GM12878 (cell line): ENCODE measurements around the gene DNAJC6. TPM values are rescaled to one million over a fixed set of nuclear protein-coding genes. Genes with fewer than 3 reads are reported as not detected.

Experiments
- ATAC-seq: fragments of 200-7000 bp; cut with Tn5 transposase; 3 replicates; pipeline ENCODE4 v1.9.1; 2020; ENCODE audit warnings: mild to moderate bottlenecking, moderate library complexity
- BruUV-seq: library from RNA; stranded (reverse); fragments of 400-500 nt; replicated peaks from 2 replicates; lab custom pipeline; 2021; lab: Mats Ljungman, UMichigan
- CTCF ChIA-PET: fragments of 300-600 bp; sonication (Branson Sonifier 250); formaldehyde crosslinking; extraction: SDS; loops from one replicate; lab custom pipeline; 2021; ENCODE audit warnings: inconsistent platforms; lab: Yijun Ruan, JAX
- POLR2A ChIA-PET: fragments of 350-600 bp; formaldehyde crosslinking; extraction: SDS; loops from one replicate; lab custom pipeline; 2021; ENCODE audit warnings: inconsistent platforms; lab: Charles Lee
- RAD21 ChIA-PET: fragments of 300-600 bp; sonication (Branson Sonifier 250); formaldehyde crosslinking; loops from one replicate; lab custom pipeline; 2023; ENCODE audit warnings: antibody characterized with exemption; ENCODE audit not compliant: unreplicated experiment; lab: Charles Lee
- SMC1A ChIA-PET: fragments of 300-600 bp; sonication (Branson Sonifier 250); formaldehyde crosslinking; loops from one replicate; lab custom pipeline; 2023; ENCODE audit not compliant: unreplicated experiment, uncharacterized antibody; lab: Charles Lee
- DNase-seq: peaks from one replicate; pipeline ENCODE4 v3.0.0-alpha.2; 2011; ENCODE audit warnings: low read depth, low spot score
- FAIRE-seq: peaks from 3 replicates; lab custom pipeline; 2011; peaks lifted over from hg19 to GRCh38; lab: Jason Lieb, UNC
- H2AFZ ChIP-seq: 2 replicates; pipeline ENCODE4 v1.6.0; 2011; ENCODE audit warnings: low read depth, low read length, control low read depth; ENCODE audit not compliant: control insufficient read depth
- H3K27ac ChIP-seq: 2 replicates; pipeline ENCODE4 v1.5.1; 2011; ENCODE audit warnings: control low read depth; ENCODE audit not compliant: control insufficient read depth, insufficient read depth
- H3K27me3 ChIP-seq, 2 experiments: replicated peaks in 1 of 2; 2 replicates each; pipeline versions ENCODE4 v1.6.0 to v1.6.1; 2011; ENCODE audit warnings: low read length in 1 of 2; ENCODE audit not compliant: control insufficient read depth in 2 of 2, insufficient read depth in 2 of 2
- H3K36me3 ChIP-seq, 2 experiments: 2 replicates each; pipeline ENCODE4 v1.5.1; 2011; ENCODE audit warnings: low read length in 1 of 2; ENCODE audit not compliant: control insufficient read depth in 2 of 2, insufficient read depth in 2 of 2
- H3K4me1 ChIP-seq: 2 replicates; pipeline ENCODE4 v1.6.1; 2011; ENCODE audit warnings: mild to moderate bottlenecking, low read length, moderate library complexity, mixed read lengths; ENCODE audit not compliant: control insufficient read depth, insufficient read depth
- H3K4me2 ChIP-seq: 2 replicates; pipeline ENCODE4 v1.6.0; 2011; ENCODE audit warnings: control low read depth; ENCODE audit not compliant: control insufficient read depth, insufficient read depth
- H3K4me3 ChIP-seq: fragments of 200-600 bp; sonication (generic); 2 replicates; pipeline ENCODE4 v1.5.1; 2016
- H3K79me2 ChIP-seq: 2 replicates; pipeline ENCODE4 v1.6.0; 2011; ENCODE audit warnings: low read length; ENCODE audit not compliant: control insufficient read depth, insufficient read depth
- H3K9ac ChIP-seq: 2 replicates; pipeline ENCODE4 v1.8.0; 2011; ENCODE audit warnings: low read length, control low read depth, mixed read lengths; ENCODE audit not compliant: control insufficient read depth, insufficient read depth
- H3K9me3 ChIP-seq: replicated peaks from 3 replicates; pipeline ENCODE4 v1.5.1; 2011; ENCODE audit warnings: mild to moderate bottlenecking, low read length; ENCODE audit not compliant: control insufficient read depth, insufficient read depth
- H4K20me1 ChIP-seq: 2 replicates; pipeline ENCODE4 v1.6.0; 2011; ENCODE audit not compliant: control insufficient read depth, insufficient read depth
- ETV6 ChIP-seq, 2 experiments: fragments of 450-650 bp in 1 of 2; IDR thresholded peaks in 1 of 2; conservative IDR thresholded peaks in 1 of 2; 2 replicates each; pipeline ENCODE4 v1.6.1; 2014; ENCODE audit warnings: antibody characterized with exemption in 1 of 2, borderline replicate concordance in 1 of 2, low read depth in 1 of 2, mild to moderate bottlenecking in 1 of 2, moderate library complexity in 1 of 2
- PBX3 ChIP-seq: IDR thresholded peaks from 2 replicates; pipeline ENCODE4 v1.6.1; 2011; ENCODE audit warnings: mild to moderate bottlenecking, low read depth, low read length, moderate library complexity; ENCODE audit not compliant: insufficient replicate concordance
- RCOR1 ChIP-seq: conservative IDR thresholded peaks from 2 replicates; pipeline ENCODE4 v1.6.1; 2012; ENCODE audit warnings: low read depth, low read length, improper control_type of control experiment
- SMAD5 ChIP-seq: IDR thresholded peaks from 2 replicates; pipeline ENCODE4 v1.6.1; 2016; ENCODE audit warnings: antibody characterized with exemption, low read depth
- TCF12 ChIP-seq: IDR thresholded peaks from 2 replicates; pipeline ENCODE4 v1.6.1; 2011; ENCODE audit warnings: low read depth, mild to moderate bottlenecking, low read length
- WGBS: methylation state at CpG from one replicate; pipeline ENCODE4 v1.1.6; 2016; ENCODE audit warnings: low lambda C conversion rate; ENCODE audit not compliant: insufficient replicate concordance, insufficient coverage; ENCODE audit errors: missing lambda C conversion rate; 5-methylcytosine and 5-hydroxymethylcytosine counted together
- in situ Hi-C: fragments of 300-500 bp; cut with MboI; formaldehyde crosslinking; loops from 9 replicates; pipeline ENCODE4 v1.14.3; 2018; ENCODE audit warnings: mixed read lengths
- intact Hi-C: fragments of 100-400 bp; cut with micrococcal nuclease; formaldehyde crosslinking; loops from one replicate; pipeline ENCODE4 v1.14.2; 2022; ENCODE audit not compliant: unreplicated experiment
- polyA plus RNA-seq, 11 experiments: library from polyadenylated mRNA; depleted of rRNA in 4 of 11; unstranded in 6 of 11; stranded (reverse) in 5 of 11; fragments of >200 nt; fragmentation: Nextera tagmentation in 4 of 11; fragmentation: Illumina TruSeq in 1 of 11; extraction: Ambion mirVana in 4 of 11; extraction: Trizol in 1 of 11; gene quantifications; 1 replicate in 1 of 11; 2 replicates in 10 of 11; pipeline versions ENCODE4 v1.2.1 to v1.2.3, GENCODE V29; 2011 to 2016; ENCODE audit warnings: inconsistent platforms in 2 of 11, missing spikeins in 2 of 11, low read depth in 1 of 11
- total RNA-seq, 4 experiments: library from RNA; depleted of rRNA in 3 of 4; stranded (reverse); fragments of >200 nt in 3 of 4; fragmentation: Illumina TruSeq in 1 of 4; extraction: Trizol in 1 of 4; gene quantifications; 2 replicates each; pipeline versions ENCODE4 v1.2.1 to v1.2.3, GENCODE V29; 2013 to 2021

DNAJC6 gene
- total and polyA plus RNA-seq, 10 of the 15 experiments (the other 5 are each of a cell fraction or from before 2014, with no cell fraction given): 0.08 to 4.3 (median 2.7) TPM

DNA sequence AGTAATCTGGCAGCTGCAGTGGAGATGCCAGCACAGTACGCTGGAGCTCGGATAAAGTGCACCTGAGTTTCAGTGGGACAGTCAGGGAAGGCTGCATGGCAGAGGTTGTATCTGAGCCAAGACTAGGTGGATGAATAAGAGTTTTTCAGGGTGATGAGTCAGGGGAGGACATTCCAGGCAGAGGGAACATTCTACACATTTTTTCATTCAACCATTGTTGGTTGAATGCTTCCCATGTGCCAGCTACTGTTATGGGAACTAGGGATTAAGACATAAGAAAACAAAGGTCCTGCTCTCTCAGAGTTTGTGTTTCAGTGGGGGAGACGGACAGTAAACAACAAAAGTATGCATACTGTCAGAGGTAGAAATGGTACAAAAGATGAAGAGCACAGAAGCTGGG is 116.4 kb downstream of the DNAJC6 start:
- Histone ChIP-seq H3K4me1 (no peaks in the 10 kb centered on the region; the same call in 1 of the 2 replicates), H3K36me3 (peaks cover 4 to 9% of the 10 kb centered on the region in 2 experiments; a peak in 2 of 4 replicates), H3K27me3 (no peaks in the 10 kb centered on the region), H3K9ac (no peak overlapping the region), H4K20me1 (no peaks in the 10 kb centered on the region), H3K4me2 (no peak overlapping the region), H3K9me3 (no peaks in the 10 kb centered on the region; the same call in 2 of the 3 replicates), H3K4me3 (no peak overlapping the region), H2AFZ (no peak overlapping the region), H3K79me2 (peaks cover 32% of the 10 kb centered on the region), H3K27ac (no peak overlapping the region)
- FAIRE-seq (no peak), ATAC-seq (no peak), DNase-seq (no peak)
- in situ Hi-C loops: loop anchor here (10.0 kb wide), 1 partner anchor 819 kb away; no protein-coding TSS in a partner anchor
- ChIA-PET POLR2A (no interaction called here), SMC1A (no interaction called here), CTCF (interaction anchor here (1.0 kb wide), 2 partner anchors 8 to 10 kb away, joined by 3 to 4 read pairs; no protein-coding TSS in a partner anchor), RAD21 (no interaction called here)
- BruUV-seq: no TSS peak
- TF ChIP-seq TCF12 (no peak), RCOR1 (no peak), PBX3 (no peak), ETV6 (conservative IDR thresholded peaks at IDR 0.05 in 1 of 2, IDR thresholded peaks at IDR 0.05 in 1 of 2; ENCODE audit: borderline replicate concordance in 1 of 2, low read depth in 1 of 2) (no peak), SMAD5 (no peak)
- 94% methylated on average over 3 of the region's 3 CpGs for WGBS
- intact Hi-C loops: no loop called here
